Measurements from ENCODE around the gene GPRIN3.

GPRIN3 gene

DNA sequence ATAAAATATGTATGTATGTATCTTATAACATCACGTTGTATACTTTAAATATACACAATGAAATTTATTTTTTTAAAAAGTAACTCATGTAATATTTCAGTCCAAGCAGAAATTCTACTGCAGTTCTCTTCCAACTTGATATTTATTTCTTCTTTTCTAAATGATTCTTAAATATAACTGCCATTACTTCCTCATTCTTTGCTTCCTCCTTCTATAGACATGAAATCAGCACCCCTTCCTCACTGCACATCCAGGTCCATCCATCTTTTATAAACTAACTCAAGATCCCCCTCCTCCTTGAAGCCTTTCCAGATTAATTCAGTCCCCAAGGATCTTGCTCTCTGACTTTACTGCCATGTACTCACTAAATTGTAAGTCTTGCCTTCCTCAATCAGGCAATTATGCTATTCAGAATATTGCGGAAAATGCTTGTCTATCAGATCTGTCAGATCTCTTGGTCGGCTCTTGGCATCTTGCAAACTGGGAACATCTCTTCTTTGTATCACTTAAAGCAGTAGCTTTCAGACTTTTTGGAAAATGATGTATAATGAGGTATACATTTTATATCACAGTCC, 3.7 kb downstream of the GPRIN3 start:
- no peak for DNase-seq
- no peak overlapping the region for H3K27ac ChIP-seq
- H3K36me3 ChIP-seq (replicated peaks) = no peaks in the 10 kb centered on the region
- in situ Hi-C loops (cut with HindIII; ENCODE audit: low pct_ligation_motif_present, low sequenced_read_pairs) = no loop called here
- TF ChIP-seq, protein P1, sequence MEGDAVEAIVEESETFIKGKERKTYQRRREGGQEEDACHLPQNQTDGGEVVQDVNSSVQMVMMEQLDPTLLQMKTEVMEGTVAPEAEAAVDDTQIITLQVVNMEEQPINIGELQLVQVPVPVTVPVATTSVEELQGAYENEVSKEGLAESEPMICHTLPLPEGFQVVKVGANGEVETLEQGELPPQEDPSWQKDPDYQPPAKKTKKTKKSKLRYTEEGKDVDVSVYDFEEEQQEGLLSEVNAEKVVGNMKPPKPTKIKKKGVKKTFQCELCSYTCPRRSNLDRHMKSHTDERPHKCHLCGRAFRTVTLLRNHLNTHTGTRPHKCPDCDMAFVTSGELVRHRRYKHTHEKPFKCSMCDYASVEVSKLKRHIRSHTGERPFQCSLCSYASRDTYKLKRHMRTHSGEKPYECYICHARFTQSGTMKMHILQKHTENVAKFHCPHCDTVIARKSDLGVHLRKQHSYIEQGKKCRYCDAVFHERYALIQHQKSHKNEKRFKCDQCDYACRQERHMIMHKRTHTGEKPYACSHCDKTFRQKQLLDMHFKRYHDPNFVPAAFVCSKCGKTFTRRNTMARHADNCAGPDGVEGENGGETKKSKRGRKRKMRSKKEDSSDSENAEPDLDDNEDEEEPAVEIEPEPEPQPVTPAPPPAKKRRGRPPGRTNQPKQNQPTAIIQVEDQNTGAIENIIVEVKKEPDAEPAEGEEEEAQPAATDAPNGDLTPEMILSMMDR (IDR thresholded peaks at IDR 0.05; ENCODE audit: low read depth, low read length, missing control alignments) = no peak
- H3K27me3 ChIP-seq (replicated peaks) = no peaks in the 10 kb centered on the region
- no peak overlapping the region for H3K4me3 ChIP-seq (ENCODE audit: low read depth, low read length)

DNA sequence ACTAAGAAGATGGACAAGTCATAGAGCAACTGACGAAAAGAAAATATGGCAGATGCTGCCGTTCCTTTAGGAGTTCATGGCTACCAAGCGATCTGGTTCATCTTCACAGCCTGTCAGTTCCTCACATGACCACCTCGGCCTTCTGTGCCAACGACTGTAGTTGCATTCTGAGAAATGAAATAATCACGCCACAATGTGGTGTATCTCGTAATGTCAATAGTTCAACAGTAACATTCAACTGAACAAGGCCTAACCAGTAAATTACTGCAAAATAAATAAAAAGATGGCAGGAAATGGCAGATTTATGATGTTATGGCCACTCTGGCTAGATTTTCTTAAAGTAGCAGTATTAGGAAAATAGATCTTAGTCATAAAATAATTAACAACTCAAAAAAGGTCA, 4.4 kb downstream of the GPRIN3 start:
- TF ChIP-seq, protein P1 (IDR thresholded peaks at IDR 0.05; ENCODE audit: low read depth, low read length, missing control alignments) = no peak
- no peak overlapping the region for H3K4me3 ChIP-seq (ENCODE audit: low read depth, low read length)
- in situ Hi-C loops (cut with HindIII; ENCODE audit: low pct_ligation_motif_present, low sequenced_read_pairs) = no loop called here

DNA sequence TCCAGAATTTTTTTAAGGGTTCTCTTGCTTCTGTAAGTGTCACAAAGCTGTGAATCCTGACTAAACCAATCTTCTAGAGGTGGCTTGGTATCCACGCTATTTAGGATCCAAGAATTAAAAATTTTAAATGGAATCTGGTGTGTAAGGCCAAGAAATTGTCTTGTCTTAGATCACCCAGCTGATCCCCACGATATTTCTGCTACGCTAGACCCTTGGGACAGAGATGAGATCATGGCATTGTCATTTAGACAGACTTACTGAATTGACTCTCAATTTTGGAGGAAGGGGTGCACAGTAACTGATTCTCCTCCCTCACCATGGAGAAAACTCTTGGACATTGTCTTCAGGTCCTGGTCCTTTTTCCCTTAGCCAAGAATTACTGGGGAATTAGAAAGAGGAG, 5.7 kb downstream of the GPRIN3 start:
- Histone ChIP-seq H3K27me3 (replicated peaks) (no peaks in the 10 kb centered on the region), H3K4me3 (ENCODE audit: low read depth, low read length) (no peak overlapping the region), H3K27ac (no peak overlapping the region), H3K36me3 (replicated peaks) (no peaks in the 10 kb centered on the region)
- in situ Hi-C loops (cut with HindIII; ENCODE audit: low pct_ligation_motif_present, low sequenced_read_pairs) = no loop called here
- DNase-seq = no peak
- TF ChIP-seq, protein P1 (IDR thresholded peaks at IDR 0.05; ENCODE audit: low read depth, low read length, missing control alignments) = no peak

More for the DNA sequence above, 4.4 kb downstream of the GPRIN3 start:
- H3K27ac ChIP-seq = no peak overlapping the region
- H3K27me3 ChIP-seq (replicated peaks) = no peaks in the 10 kb centered on the region
- no peak for DNase-seq
- H3K36me3 ChIP-seq (replicated peaks) = no peaks in the 10 kb centered on the region

DNA sequence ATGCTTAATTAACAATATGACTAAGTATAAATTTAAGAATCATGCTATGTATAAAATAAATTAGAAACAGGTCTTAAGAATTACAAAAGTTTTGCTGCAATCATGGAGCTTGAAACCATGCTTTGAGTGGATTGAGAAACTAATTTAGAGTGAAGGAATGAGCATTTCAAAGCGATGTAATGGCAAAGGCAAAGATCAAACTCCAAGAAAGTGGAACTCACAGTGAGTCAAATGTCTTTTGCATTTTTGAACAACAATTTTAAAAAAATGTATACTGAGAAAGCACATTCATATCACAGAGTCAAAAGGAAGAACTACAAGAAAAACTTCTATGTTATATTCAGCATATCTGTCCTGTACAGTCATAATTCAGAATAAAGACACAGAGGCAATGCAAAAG, 6.6 kb downstream of the GPRIN3 start:
- no peak overlapping the region for H3K4me3 ChIP-seq (ENCODE audit: low read depth, low read length)
- in situ Hi-C loops (cut with HindIII; ENCODE audit: low pct_ligation_motif_present, low sequenced_read_pairs) = no loop called here
- no peaks in the 10 kb centered on the region for H3K27me3 ChIP-seq (replicated peaks)
- TF ChIP-seq, protein P1 (IDR thresholded peaks at IDR 0.05; ENCODE audit: low read depth, low read length, missing control alignments) = no peak
- DNase-seq = no peak
- H3K27ac ChIP-seq = no peak overlapping the region
- H3K36me3 ChIP-seq (replicated peaks) = no peaks in the 10 kb centered on the region

DNA sequence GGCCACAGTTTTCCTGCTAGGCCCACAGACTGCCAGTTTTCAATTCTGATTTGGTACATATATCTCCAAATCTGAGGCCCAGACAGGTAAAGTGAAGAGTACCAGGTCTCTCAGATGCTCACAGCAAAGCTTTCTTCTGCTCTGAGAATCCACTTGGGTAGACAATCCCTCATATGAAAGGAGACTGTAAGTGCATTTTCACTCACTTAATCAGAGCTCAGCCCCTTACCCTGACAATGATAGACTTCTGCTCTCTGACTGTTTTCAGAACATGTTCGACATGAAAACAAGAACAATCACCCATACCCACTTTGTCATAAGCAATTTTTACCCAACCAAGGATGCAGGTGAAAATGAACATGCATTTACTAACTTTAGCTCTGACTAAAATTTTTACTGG, 7.1 kb downstream of the GPRIN3 start:
- no peak overlapping the region for H3K27ac ChIP-seq
- TF ChIP-seq, protein P1 (IDR thresholded peaks at IDR 0.05; ENCODE audit: low read depth, low read length, missing control alignments) = no peak
- H3K36me3 ChIP-seq (replicated peaks) = no peaks in the 10 kb centered on the region
- H3K4me3 ChIP-seq (ENCODE audit: low read depth, low read length) = no peak overlapping the region
- in situ Hi-C loops (cut with HindIII; ENCODE audit: low pct_ligation_motif_present, low sequenced_read_pairs) = no loop called here
- H3K27me3 ChIP-seq (replicated peaks) = no peaks in the 10 kb centered on the region
- no peak for DNase-seq

DNA sequence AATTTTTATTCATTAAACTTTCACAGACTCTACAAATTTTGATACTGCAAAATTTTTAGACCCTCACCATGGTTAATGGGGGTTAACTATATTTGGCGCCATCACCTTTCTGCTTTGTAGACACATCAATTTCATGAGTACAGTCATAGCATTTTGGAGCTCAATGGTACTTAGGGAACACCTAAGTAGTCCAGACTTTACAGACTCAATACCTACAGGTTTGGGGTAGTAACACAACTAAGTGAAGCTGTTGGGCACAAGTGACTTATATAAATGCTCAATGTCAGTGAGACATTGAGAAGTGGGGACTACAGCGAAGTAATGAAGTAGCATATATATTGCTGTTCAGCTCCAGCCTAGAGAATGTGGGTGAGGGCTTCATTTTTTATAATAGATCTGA, 7.5 kb downstream of the GPRIN3 start:
- no peak overlapping the region for H3K27ac ChIP-seq
- no peak overlapping the region for H3K4me3 ChIP-seq (ENCODE audit: low read depth, low read length)
- TF ChIP-seq, protein P1 (IDR thresholded peaks at IDR 0.05; ENCODE audit: low read depth, low read length, missing control alignments) = no peak
- no peaks in the 10 kb centered on the region for H3K36me3 ChIP-seq (replicated peaks)
- no peaks in the 10 kb centered on the region for H3K27me3 ChIP-seq (replicated peaks)
- no peak for DNase-seq
- in situ Hi-C loops (cut with HindIII; ENCODE audit: low pct_ligation_motif_present, low sequenced_read_pairs) = no loop called here

Measured in brain microvascular endothelial cell (primary cell).